Activated gamma-delta T cell treated with Interleukin-2 at 50 U/mL for 16 hours (primary cell): ENCODE data around the gene CDH15.
"Not testable (repeated sequence)": the region's sequence is repeated elsewhere in the genome, so short reads cannot be mapped to it uniquely, and the experiment has no call there.

Source experiments
- DNase-seq: peaks from one replicate; pipeline ENCODE4 v3.0.0-alpha.2; 2020

CDH15 gene

GRCh38 chr16:89173174-89173921 is 1.8 kb downstream of the CDH15 start:
- no peak for DNase-seq

- DNase-seq = no peak
These were observed 2.7 kb downstream of the CDH15 start for GRCh38 chr16:89174055-89174827.

GRCh38 chr16:89174877-89175276 is 3.3 kb downstream of the CDH15 start:
- DNase-seq = no peak

- no peak for DNase-seq
These were observed 4.0 kb downstream of the CDH15 start for GRCh38 chr16:89175280-89176146.

- no peak for DNase-seq
These were observed 4.7 kb downstream of the CDH15 start for GRCh38 chr16:89176147-89176690.

- DNase-seq = no peak
These were observed 5.2 kb downstream of the CDH15 start for GRCh38 chr16:89176717-89177116.

- no peak for DNase-seq
These were observed 6.0 kb downstream of the CDH15 start for GRCh38 chr16:89177501-89177900.

GRCh38 chr16:89178453-89179147 is 7.1 kb downstream of the CDH15 start:
- DNase-seq = no peak

- DNase-seq = no peak
These were observed 7.6 kb downstream of the CDH15 start for GRCh38 chr16:89179148-89179484.

GRCh38 chr16:89179656-89180315 is 8.2 kb downstream of the CDH15 start:
- no peak for DNase-seq

- no peak for DNase-seq
These were observed 11.9 kb downstream of the CDH15 start for GRCh38 chr16:89183463-89183862.

- DNase-seq = no peak
These were observed 12.6 kb downstream of the CDH15 start for GRCh38 chr16:89183975-89184676.

- DNase-seq = no peak
These were observed 13.1 kb downstream of the CDH15 start for GRCh38 chr16:89184677-89184932.

GRCh38 chr16:89184933-89185794 is 13.6 kb downstream of the CDH15 start:
- no peak for DNase-seq

GRCh38 chr16:89185887-89186592 is 14.5 kb downstream of the CDH15 start:
- not testable (repeated sequence) for DNase-seq

GRCh38 chr16:89186593-89187031 is 15.1 kb downstream of the CDH15 start:
- DNase-seq = not testable (repeated sequence)

- no peak for DNase-seq
These were observed 15.7 kb downstream of the CDH15 start for GRCh38 chr16:89187032-89187769.

- no peak for DNase-seq
These were observed 16.3 kb downstream of the CDH15 start for GRCh38 chr16:89187770-89188392.
